ENCODE data around the gene TACR1.

The TACR1 gene

DNA sequence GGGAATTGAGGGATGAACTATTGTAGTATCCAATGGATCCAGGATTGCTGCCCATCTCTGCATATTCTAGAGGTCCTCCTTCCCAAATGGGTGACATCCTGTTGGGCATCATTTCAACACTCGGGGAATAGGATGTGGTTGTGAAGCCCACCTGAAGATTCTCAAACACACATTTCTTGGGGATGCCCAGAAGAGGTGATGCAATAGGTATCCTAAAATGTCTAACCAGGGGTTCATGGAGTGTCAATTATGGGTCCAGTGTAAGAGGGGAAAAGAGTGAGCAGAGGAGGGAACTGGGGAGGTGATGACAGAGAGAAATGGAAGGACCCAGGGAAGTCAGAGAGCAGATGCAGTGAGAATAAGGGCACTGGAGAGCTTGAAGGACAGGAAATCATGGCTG lies 188.7 kb downstream of the TACR1 start:
- no peak for DNase-seq

DNA sequence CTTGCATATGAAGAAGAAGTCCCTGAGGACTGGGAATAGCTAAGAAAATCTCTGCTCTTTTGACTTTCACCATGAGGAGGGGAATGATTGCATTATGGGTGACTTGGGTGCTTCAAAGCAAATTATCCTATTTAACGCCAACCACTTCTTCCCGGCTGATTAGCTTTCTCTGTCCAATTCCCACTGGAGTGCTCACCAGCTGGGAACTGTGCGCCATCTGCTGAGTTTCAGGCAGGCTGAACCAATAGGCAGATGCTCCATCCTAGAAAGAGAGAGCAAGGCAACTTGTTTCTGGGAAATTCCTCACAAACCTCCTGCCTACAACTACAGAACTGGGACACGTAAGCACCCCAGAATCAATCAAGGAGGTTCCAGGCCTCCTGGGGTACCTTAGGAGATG lies 191.5 kb downstream of the TACR1 start:
- peak; percentile 93 to 96 for DNase-seq

DNA sequence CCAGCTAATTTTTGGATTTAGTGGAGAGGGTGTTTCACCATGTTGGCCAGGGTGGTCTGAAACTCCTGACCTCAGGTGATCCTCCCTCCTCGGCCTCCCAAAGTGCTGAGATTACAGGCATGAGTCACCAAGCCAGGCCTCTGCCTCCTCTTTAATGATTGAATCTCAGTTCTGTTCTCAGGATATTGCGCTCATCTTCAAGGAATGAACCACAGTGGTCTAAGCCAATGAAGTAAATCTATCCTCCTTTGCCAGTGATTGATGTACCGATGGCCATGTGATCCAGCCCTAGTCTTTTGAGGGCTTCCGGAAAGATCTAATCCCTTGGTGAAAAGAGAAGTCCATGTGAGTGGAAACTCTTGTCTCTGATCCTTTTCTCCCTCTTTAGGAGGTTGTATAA lies 192.3 kb downstream of the TACR1 start:
- DNase-seq: peak in 1 of 2 experiments; percentile 24

DNA sequence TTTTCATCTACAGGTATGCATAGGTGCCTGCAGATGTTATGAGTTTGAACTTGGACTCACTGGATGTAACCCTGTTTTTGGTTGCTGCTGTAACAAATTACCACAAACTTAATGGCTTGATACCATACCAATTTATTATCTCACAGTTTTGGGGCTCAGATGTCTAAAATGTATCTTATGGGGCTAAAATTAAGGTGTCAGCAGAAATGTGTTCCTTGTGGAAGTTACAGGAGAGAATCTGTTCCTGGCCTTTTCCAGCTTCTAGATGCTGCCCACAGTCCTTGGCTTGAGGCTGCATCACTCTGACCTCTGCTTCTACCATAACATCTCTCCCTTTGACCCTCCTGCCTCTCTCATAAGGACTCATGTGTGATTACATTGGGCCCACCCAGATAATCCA lies 193.3 kb downstream of the TACR1 start:
- DNase-seq: no peak

DNA sequence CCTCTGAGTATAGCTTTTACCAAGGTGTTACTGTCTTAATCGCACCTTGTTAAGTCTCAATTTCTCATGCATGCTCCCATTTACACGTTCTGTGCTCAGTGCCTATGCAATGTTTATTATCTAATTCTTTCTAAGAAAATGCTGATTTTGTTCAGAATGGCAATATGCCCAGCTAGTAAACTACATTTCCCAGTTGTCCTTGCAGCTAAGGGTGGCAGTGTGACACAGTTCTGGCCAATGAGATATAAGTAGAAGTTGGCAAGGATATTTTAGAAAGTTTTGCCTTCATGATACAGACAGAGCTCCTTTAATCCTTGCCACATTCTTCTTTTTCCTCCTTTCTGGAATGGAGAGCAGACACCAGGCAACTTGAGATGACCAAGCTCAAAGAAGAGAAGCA lies 195.5 kb downstream of the TACR1 start:
- DNase-seq: no peak

DNA sequence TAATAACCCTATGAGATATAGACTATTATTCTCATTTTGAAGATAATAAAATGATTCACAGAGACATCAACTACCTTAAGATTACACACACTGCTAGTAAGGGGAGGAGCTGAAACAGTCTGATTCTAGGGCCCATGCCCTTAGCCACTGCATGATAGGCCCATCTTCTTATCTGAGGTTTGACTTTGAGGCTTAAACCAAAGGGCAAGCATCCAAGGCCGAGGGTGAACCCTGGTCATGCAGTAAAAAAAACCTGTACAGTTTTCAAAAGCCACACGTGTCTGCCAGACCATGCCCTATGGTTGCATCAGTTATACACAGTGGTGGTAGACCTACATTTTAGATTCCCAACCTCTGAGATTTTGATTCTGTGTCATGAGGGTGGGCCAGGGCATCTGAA lies 196.0 kb downstream of the TACR1 start:
- DNase-seq: no peak

DNA sequence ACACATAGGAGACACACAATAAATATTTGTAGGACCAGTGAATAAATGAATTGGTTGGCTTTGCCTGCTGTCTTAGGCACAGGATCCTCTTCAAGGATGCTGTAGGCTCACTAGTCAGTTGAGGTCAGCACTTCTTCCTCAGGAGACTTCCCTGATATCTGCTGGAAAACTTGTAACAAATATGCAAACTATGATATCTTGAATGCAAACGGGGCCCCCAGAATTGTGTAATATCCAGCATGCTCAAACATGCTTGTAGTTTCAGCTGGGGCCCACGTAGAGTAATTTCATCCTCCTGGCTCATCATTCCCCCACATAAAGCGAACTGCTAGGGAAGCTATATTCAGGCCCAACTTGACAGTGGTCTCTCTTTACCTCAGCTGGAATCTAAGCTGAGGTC lies 197.3 kb downstream of the TACR1 start:
- no peak for DNase-seq

DNA sequence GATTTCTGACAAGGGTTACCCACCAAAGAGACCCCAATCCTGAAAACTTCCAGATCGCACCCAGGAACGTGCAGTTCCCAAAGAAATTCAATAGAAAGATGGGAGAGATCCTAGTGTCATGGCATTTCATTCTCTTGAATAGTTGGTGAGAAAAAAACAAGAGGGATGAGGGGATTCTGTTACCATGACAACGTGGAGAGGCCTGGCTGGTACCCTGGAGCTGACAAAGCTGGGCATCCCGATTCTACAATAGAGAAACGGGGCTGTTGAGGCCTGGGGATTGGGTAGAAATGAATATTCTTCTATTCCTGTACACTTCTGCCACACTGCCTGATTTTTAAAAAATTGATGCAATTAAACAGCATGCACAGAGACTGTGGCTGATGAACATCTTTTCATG lies 199.9 kb downstream of the TACR1 start:
- peak in 1 of 2 experiments; percentile 14 for DNase-seq

Data from NCI-H524 (cell line).